IPS-18c (cell line): ENCODE data around the gene AP2A2.
"Not testable (repeated sequence)": the region's sequence is repeated elsewhere in the genome, so short reads cannot be mapped to it uniquely, and the experiment has no call there.

Experiments used
- H3K4me3 ChIP-seq: 2 replicates; pipeline ENCODE4 v1.7.0; 2013; ENCODE audit warnings: low read depth, mild to moderate bottlenecking, low read length, moderate library complexity; ENCODE audit not compliant: insufficient read depth
- H3K9me3 ChIP-seq: one replicate; pipeline ENCODE4 v1.6.1; 2013; ENCODE audit warnings: mild to moderate bottlenecking, low read length, moderate library complexity; ENCODE audit not compliant: control insufficient read depth, insufficient read depth

AP2A2 gene

GRCh38 chr11:959027-959426 lies 33.4 kb downstream of the AP2A2 start:
- Histone ChIP-seq H3K9me3 (peaks cover 1% of the 10 kb centered on the region), H3K4me3 (no peak overlapping the region)

- H3K4me3 ChIP-seq: no peak overlapping the region
- peaks cover 7% of the 10 kb centered on the region for H3K9me3 ChIP-seq
Measured at GRCh38 chr11:959608-960007, 33.9 kb downstream of the AP2A2 start.

DNA sequence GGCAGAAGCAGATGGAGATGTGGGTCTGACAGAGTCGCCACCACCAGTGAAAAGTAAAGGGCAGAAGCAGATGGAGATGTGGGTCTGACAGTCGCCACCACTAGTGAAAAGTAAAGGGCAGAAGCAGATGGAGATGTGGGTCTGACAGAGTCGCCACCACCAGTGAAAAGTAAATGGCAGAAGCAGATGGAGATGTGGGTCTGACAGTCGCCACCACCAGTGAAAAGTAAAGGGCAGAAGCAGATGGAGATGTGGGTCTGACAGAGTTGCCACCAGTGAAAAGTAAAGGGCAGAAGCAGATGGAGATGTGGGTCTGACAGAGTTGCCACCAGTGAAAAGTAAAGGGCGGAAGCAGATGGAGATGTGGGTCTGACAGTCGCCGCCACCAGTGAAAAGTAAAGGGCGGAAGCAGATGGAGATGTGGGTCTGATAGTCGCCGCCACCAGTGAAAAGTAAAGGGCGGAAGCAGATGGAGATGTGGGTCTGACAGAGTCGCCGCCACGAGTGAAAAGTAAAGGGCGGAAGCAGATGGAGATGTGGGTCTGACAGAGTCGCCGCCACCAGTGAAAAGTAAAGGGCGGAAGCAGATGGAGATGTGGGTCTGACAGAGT lies 35.7 kb downstream of the AP2A2 start:
- H3K9me3 ChIP-seq, H3K4me3 ChIP-seq: not testable (repeated sequence)

GRCh38 chr11:961921-962320 lies 36.3 kb downstream of the AP2A2 start:
- Histone ChIP-seq H3K9me3 (peaks cover 8% of the 10 kb centered on the region), H3K4me3 (no peak overlapping the region)

GRCh38 chr11:962688-963087 lies 37.0 kb downstream of the AP2A2 start:
- no peak overlapping the region for H3K4me3 ChIP-seq

DNA sequence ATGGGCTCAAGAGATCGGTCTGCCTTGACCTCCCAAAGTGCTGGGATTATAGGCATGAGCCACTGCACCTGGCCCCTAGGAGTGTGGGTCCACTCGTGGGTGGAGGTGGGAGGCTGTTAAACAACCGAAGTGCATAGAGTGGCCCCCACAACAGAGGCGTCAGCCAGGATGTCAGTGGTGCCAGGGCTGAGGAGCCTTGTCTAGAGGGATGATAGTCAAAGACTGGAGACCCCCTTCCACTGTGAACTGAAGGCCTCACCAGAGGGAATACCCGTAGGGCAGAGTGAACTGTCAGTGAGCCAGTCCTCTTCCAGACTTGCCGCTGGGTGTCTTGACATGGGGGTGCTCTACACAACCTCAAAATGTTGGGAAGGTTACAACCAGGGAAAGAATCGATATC lies 38.2 kb downstream of the AP2A2 start:
- H3K9me3 ChIP-seq: peaks cover 8% of the 10 kb centered on the region
- no peak overlapping the region for H3K4me3 ChIP-seq

More at GRCh38 chr11:962688-963087, 37.0 kb downstream of the AP2A2 start:
- H3K9me3 ChIP-seq: peaks cover 8% of the 10 kb centered on the region

DNA sequence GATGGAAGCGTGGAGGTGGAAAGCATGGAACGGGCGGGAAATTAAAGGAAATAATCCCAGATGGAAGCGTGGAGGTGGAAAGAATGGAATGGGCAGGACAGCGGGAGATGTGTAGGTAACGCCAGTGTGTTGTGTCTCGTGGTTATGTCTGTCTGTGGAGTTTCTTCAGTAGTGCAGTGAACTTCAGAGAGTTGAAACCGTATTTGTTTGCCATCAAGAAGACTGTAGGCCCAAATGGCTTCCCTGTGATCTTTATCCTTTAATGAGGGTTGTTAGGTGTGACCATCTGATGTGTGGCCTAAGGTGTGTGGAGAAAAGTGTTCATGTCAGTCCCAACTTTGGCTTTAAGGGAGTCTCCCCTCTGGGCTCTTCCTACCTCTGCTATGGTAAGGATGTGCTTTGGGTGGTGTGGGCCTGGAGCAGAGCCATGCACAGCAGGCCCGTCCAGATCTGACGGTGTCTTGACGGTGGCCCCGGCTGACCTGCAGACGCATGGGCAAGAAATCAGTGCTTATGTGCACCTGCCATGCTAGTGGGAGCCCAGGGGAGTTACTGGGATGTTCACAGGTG lies 39.6 kb downstream of the AP2A2 start:
- peaks cover 8% of the 10 kb centered on the region for H3K9me3 ChIP-seq

GRCh38 chr11:967995-968751 lies 42.5 kb downstream of the AP2A2 start:
- H3K4me3 ChIP-seq: no peak overlapping the region
- peaks cover 8% of the 10 kb centered on the region for H3K9me3 ChIP-seq

More for the DNA sequence above, 39.6 kb downstream of the AP2A2 start:
- no peak overlapping the region for H3K4me3 ChIP-seq

DNA sequence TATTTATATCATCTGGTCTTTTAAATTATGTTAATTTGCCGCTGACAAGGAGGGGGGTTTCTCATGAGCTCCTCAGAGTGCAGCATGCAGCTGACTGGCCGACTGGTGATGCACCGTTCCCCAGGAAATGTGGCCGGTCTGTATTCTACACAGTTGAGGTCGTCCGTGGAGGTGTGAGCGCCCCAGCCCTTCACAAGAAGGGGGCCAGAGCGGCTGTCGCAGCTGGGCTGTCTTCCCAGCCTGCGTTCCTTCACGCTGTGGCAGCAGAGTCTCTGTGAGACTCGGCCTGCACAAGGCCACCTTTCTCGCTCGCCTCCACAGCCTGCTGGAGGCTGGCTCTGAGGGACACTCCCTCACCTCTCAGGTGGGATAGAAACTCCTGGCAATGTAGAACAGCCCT lies 43.2 kb downstream of the AP2A2 start:
- Histone ChIP-seq H3K4me3 (no peak overlapping the region), H3K9me3 (peaks cover 8% of the 10 kb centered on the region)

- Histone ChIP-seq H3K4me3 (no peak overlapping the region), H3K9me3 (no peaks in the 10 kb centered on the region)
Measured at GRCh38 chr11:969651-970205, 44.1 kb downstream of the AP2A2 start.

DNA sequence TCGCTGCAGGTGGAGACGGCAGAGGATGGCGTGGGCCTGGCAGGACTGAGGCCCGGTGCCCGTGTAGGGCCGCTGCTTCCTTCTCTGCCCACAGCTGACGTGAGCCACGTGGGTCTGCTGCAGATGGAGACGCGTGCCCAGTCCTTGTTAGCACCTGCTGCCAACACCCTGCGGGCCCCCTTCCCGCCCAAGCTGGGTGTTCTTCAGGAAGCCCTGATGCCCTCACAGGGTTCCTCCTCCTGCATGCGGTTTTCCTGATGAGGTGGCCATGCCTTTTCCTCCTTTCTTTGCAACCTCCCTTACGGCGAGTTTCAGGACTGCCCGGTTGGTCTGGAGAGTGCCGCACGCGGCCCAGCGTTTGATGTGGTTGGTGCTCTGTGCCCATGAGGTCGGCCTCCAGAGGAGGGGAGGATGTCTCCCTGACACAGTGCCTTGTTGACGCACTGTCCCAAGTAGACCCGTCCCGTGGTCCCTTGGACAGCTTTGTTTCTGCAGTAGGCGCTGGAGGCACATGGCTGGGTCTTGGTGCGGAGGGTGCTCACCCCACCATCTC lies 44.7 kb downstream of the AP2A2 start:
- Histone ChIP-seq H3K4me3 (no peak overlapping the region), H3K9me3 (no peaks in the 10 kb centered on the region)

DNA sequence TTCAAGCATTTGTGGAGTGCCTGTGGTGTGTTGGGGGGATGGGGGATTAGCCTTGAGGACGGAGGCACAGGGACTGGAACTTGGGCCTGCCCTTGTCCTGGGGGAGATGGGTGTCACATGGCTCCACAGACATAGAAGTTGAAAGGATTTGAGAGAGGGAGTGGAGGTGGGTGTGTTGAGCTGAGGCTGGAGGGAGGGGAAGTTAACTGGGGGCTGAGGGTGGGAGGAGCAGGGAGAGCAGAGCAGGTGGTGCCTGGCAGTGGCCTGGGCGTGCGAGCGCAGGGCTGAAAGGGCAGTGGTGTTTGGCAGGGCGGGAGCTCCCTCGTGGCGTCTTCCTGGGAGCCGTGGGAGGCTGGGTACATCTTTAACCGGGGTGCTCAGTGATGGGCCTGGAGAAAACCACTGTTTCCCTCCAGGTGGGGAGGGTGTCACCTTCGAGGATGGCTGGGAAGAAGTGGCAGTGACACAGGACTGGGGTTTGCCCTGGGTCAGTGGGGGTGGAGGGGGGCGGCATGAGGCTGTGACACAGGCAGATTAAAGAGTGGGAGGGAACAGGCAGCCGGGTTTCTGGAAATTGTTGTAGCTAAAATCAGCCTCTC lies 45.5 kb downstream of the AP2A2 start:
- no peaks in the 10 kb centered on the region for H3K9me3 ChIP-seq
- no peak overlapping the region for H3K4me3 ChIP-seq

DNA sequence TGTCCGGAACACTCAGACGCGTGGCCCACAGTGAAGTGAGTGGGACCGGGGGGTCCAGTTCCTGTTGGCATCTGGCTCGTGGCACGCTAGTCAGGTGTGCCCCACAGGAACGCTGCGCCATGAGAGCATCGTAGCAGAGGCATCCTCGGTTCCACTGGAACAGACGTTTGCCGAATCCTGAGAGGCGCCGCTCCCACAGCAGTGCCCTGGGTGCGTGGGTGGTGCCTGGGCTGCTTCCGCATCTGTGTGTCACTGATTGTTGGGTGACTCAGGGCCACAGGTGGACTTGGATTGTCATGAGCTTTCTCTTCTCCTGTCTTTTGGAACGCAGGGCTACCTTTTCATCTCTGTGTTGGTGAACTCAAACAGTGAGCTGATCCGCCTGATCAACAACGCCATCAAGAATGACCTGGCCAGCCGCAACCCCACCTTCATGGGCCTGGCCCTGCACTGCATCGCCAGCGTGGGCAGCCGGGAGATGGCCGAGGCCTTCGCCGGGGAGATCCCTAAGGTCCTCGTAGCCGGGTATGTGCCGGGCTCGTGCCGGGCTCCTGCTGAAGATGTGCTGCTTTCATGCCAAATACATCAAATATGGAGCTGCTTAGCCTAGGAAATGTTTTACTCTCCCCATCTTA lies 46.2 kb downstream of the AP2A2 start:
- no peak overlapping the region; the same call in 1 of the 2 replicates for H3K4me3 ChIP-seq
- H3K9me3 ChIP-seq: no peaks in the 10 kb centered on the region

DNA sequence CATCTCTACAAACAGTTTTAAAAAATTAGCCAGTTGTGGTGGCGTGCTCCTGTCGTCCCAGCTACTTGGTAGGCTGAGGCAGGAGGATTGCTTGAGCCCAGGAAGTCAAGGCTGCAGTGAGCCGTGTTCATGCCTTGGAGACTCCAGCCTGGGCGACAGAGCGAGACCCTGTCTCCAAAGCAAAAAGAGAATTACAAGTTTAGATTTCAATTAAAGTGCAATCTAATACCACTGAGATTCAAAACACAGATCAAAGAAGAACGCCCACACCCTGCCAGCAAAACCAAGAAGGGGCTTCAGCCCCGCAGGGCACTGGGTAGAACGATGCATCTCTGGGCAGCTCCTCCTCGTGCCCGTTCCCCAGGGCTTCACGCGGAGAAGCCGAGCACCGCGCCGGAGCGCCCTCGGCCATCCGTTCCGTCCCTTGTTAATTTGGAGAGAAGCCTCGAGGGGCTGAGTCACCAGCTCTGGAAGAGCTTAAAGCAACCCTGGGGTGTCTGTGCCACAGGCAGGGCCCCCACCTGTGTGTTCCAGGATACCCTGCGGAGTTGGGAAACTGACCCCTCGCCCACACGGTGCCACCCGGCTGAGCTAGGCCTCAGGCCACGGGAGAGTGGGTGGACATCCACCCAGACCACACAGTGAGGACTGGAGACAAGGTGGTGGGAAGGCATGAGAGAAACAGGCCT lies 47.0 kb downstream of the AP2A2 start:
- Histone ChIP-seq H3K9me3 (no peaks in the 10 kb centered on the region), H3K4me3 (no peak overlapping the region; the same call in 1 of the 2 replicates)

DNA sequence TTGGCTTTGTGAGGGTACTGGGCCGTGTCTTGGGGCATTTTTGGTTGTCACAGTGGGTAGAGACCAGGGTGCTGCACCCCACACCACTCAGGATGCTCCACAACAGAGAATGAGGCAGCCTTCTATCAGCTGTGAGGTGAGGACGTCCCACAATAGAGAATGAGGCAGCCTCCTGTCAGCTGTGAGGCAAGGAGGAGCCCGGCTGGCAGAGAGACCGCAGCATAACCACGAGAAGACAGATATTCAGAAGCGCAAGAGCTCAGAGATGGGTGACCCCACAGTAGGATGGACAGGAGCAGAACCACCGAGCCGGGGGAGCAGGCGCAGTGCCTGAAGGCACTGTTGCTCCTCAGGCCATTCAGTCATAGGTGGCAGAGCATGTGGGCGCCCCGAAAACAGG lies 47.6 kb downstream of the AP2A2 start:
- H3K9me3 ChIP-seq: no peaks in the 10 kb centered on the region
- no peak overlapping the region for H3K4me3 ChIP-seq

- not testable (repeated sequence) for H3K4me3 ChIP-seq, H3K9me3 ChIP-seq
Measured at GRCh38 chr11:975376-975775, 49.7 kb downstream of the AP2A2 start.

GRCh38 chr11:975827-976226 lies 50.2 kb downstream of the AP2A2 start:
- Histone ChIP-seq H3K4me3 (no peak overlapping the region), H3K9me3 (no peaks in the 10 kb centered on the region)
